Thyroid gland (tissue), 4 donors: Measurements from ENCODE around the gene TEKT2.

Source experiments
- CTCF ChIP-seq, 6 experiments: fragments of 200-600 bp in 3 of 6; fragments of 450-650 bp in 3 of 6; sonication (generic) in 3 of 6; IDR thresholded peaks; one replicate each; pipeline ENCODE4 v1.5.1; 2016 to 2019; ENCODE audit warnings: antibody characterized with exemption in 6 of 6, mild to moderate bottlenecking in 2 of 6, inconsistent platforms in 1 of 6, moderate library complexity in 1 of 6
- POLR2A ChIP-seq, 2 donors: fragments of 450-650 bp; IDR thresholded peaks; one replicate each; pipeline ENCODE4 v1.6.1; 2017; ENCODE audit warnings: antibody characterized with exemption in 2 of 2, mild to moderate bottlenecking in 2 of 2, moderate library complexity in 1 of 2

DNA sequence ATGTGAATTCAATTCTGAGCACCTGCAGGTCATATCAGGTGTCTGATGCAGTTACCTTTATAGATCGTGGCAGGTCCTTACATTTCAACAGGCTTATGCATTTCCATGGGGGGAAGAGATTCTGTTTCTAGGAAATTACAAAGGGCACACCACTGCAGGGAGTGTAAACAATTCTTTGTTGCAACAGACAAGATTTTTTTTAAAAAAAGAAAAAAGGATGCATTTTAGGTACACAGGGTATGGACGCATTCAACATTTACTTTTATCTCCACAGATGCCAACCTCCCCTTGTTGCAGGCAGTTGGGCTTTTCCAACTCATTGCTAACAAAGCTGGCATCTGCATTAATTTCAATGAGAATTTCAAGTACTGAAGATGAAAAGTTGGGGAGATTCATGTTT, 13.5 kb upstream of the TEKT2 start:
- TF ChIP-seq POLR2A (IDR thresholded peaks at IDR 0.05) (no peak), CTCF (IDR thresholded peaks at IDR 0.05) (no peak)
